HG03108 (cell line): ENCODE measurements around the gene AFDN.

Experiments used
- ATAC-seq: cut with Tn5 transposase; IDR thresholded peaks from one replicate; pipeline ENCODE4 v1.9.1; 2021; ENCODE audit warnings: moderate library complexity; ENCODE audit not compliant: unreplicated experiment

Gene AFDN

GRCh38 chr6:167917551-167918154 lies 90.9 kb downstream of the AFDN start:
- no peak for ATAC-seq

- no peak for ATAC-seq
Measured at GRCh38 chr6:167918548-167919278, 92.0 kb downstream of the AFDN start.

- ATAC-seq = no peak
Measured at GRCh38 chr6:167919349-167919748, 92.6 kb downstream of the AFDN start.

GRCh38 chr6:167920165-167920564 lies 93.5 kb downstream of the AFDN start:
- ATAC-seq = no peak

- ATAC-seq = no peak
Measured at GRCh38 chr6:167921831-167922230, 95.1 kb downstream of the AFDN start.

- ATAC-seq = no peak
Measured at GRCh38 chr6:167925026-167925425, 98.3 kb downstream of the AFDN start.

GRCh38 chr6:167927246-167927645 lies 100.5 kb downstream of the AFDN start:
- ATAC-seq = no peak

- ATAC-seq = no peak
Measured at GRCh38 chr6:167928111-167928510, 101.4 kb downstream of the AFDN start.

- ATAC-seq = no peak
Measured at GRCh38 chr6:167930295-167930694, 103.6 kb downstream of the AFDN start.

GRCh38 chr6:167932468-167933276 lies 106.0 kb downstream of the AFDN start:
- ATAC-seq = no peak

GRCh38 chr6:167933290-167933689 lies 106.6 kb downstream of the AFDN start:
- no peak for ATAC-seq

- no peak for ATAC-seq
Measured at GRCh38 chr6:167933847-167934246, 107.1 kb downstream of the AFDN start.

- no peak for ATAC-seq
Measured at GRCh38 chr6:167934426-167934864, 107.7 kb downstream of the AFDN start.

- no peak for ATAC-seq
Measured at GRCh38 chr6:167936051-167936450, 109.3 kb downstream of the AFDN start.

- no peak for ATAC-seq
Measured at GRCh38 chr6:167937301-167937700, 110.6 kb downstream of the AFDN start.

GRCh38 chr6:167937948-167938911 lies 111.5 kb downstream of the AFDN start:
- no peak for ATAC-seq

- ATAC-seq = no peak
Measured at GRCh38 chr6:167941822-167942221, 115.1 kb downstream of the AFDN start.

GRCh38 chr6:167944130-167944529 lies 117.4 kb downstream of the AFDN start:
- ATAC-seq = no peak

- no peak for ATAC-seq
Measured at GRCh38 chr6:167946007-167946406, 119.3 kb downstream of the AFDN start.

- ATAC-seq = no peak
Measured at GRCh38 chr6:167946604-167947003, 119.9 kb downstream of the AFDN start.

GRCh38 chr6:167947716-167948115 lies 121.0 kb downstream of the AFDN start:
- no peak for ATAC-seq
